ENCODE data around the gene CFAP20DC. TPM values are rescaled to one million over a fixed set of nuclear protein-coding genes. Genes with fewer than 3 reads are reported as not detected.

The CFAP20DC gene
- total and polyA plus RNA-seq, 2 of the 13 experiments (the other 11 are each of a cell fraction or from before 2014, with no cell fraction given), result not detected

DNA sequence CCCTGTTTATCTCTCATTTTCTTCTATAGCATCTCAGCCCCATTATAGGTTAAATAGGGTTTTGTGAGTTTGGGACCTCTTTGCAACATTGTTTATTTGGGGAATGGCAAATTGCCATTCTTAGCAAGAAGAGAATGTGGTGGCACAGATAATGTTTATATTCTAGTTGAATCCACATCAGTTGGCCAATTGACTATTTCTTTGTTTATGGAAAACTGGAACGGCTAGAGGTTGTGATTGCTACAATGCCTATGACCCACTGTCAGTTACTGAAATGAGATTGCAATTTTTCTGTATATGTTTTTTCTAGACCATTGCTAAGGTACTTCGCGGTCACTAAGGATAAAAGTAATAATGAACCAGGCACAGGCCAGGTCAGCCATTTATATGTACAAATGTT, 44.6 kb upstream of the CFAP20DC start:
- BruUV-seq (replicated peaks), result no TSS peak
- H3K9me3 ChIP-seq (ENCODE audit: low read length), result no peaks in the 10 kb centered on the region
- in situ Hi-C loops (cut with HindIII; ENCODE audit: extremely low pct_ligation_motif_present, low pct_unique_long_range_greater_than_20kb) (no loop called here), intact Hi-C loops (cut with micrococcal nuclease; ENCODE audit: unreplicated experiment) (no loop called here)
- 52% methylated on average over 3 of the region's 3 CpGs for WGBS (ENCODE audit: low lambda C conversion rate)
- no peak overlapping the region for H2AFZ ChIP-seq (ENCODE audit: low read length)
- H3K36me3 ChIP-seq (replicated peaks in 1 of 2; ENCODE audit: control insufficient read depth in 1 of 2, insufficient read depth in 2 of 2, low read length in 2 of 2), result no peaks in the 10 kb centered on the region
- H3K4me3 ChIP-seq (replicated peaks in 1 of 3; ENCODE audit: insufficient read depth in 1 of 3, low read depth in 2 of 3, low read length in 3 of 3), result no peak overlapping the region
- H3K4me1 ChIP-seq (ENCODE audit: insufficient read depth, low read length), result no peaks in the 10 kb centered on the region
- no peak for FAIRE-seq
- no peak for DNase-seq (ENCODE audit: low spot score)
- no peak for ATAC-seq
- no peak overlapping the region for H3K9ac ChIP-seq (ENCODE audit: insufficient read depth, low read depth, low read length)
- H3K27me3 ChIP-seq (ENCODE audit: control insufficient read depth in 1 of 2, insufficient read depth in 2 of 2, low read length in 2 of 2), result no peaks in the 10 kb centered on the region; a peak in 1 of 5 replicates
- no peaks in the 10 kb centered on the region for H4K20me1 ChIP-seq (ENCODE audit: insufficient read depth, low read length)
- H3K4me2 ChIP-seq (ENCODE audit: low read depth, low read length), result no peak overlapping the region
- ChIA-PET CTCF (ENCODE audit: low intra/inter-chr PET ratio, low total read pairs) (no interaction called here), POLR2A (no interaction called here)
- H3K27ac ChIP-seq (ENCODE audit: extremely low read length, insufficient read depth, low read length), result no peak overlapping the region
- no peaks in the 10 kb centered on the region for H3K79me2 ChIP-seq (ENCODE audit: insufficient read depth, low read length)
- TF ChIP-seq, protein P1, sequence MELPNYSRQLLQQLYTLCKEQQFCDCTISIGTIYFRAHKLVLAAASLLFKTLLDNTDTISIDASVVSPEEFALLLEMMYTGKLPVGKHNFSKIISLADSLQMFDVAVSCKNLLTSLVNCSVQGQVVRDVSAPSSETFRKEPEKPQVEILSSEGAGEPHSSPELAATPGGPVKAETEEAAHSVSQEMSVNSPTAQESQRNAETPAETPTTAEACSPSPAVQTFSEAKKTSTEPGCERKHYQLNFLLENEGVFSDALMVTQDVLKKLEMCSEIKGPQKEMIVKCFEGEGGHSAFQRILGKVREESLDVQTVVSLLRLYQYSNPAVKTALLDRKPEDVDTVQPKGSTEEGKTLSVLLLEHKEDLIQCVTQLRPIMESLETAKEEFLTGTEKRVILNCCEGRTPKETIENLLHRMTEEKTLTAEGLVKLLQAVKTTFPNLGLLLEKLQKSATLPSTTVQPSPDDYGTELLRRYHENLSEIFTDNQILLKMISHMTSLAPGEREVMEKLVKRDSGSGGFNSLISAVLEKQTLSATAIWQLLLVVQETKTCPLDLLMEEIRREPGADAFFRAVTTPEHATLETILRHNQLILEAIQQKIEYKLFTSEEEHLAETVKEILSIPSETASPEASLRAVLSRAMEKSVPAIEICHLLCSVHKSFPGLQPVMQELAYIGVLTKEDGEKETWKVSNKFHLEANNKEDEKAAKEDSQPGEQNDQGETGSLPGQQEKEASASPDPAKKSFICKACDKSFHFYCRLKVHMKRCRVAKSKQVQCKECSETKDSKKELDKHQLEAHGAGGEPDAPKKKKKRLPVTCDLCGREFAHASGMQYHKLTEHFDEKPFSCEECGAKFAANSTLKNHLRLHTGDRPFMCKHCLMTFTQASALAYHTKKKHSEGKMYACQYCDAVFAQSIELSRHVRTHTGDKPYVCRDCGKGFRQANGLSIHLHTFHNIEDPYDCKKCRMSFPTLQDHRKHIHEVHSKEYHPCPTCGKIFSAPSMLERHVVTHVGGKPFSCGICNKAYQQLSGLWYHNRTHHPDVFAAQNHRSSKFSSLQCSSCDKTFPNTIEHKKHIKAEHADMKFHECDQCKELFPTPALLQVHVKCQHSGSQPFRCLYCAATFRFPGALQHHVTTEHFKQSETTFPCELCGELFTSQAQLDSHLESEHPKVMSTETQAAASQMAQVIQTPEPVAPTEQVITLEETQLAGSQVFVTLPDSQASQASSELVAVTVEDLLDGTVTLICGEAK (IDR thresholded peaks at IDR 0.05), result no peak
- TF ChIP-seq, protein P1 (CRISPR knock-in tag; IDR thresholded peaks at IDR 0.05), result no peak
- no peak for TF ChIP-seq MED13 (CRISPR knock-in tag; IDR thresholded peaks at IDR 0.05)
- no peak for TF ChIP-seq MIER3 (CRISPR knock-in tag; IDR thresholded peaks at IDR 0.05; ENCODE audit: borderline replicate concordance)
- TF ChIP-seq ZNF251 (CRISPR knock-in tag; IDR thresholded peaks at IDR 0.05), result no peak
- no peak for TF ChIP-seq TBX3 (IDR thresholded peaks at IDR 0.05; ENCODE audit: borderline replicate concordance)
- TF ChIP-seq, protein P2, sequence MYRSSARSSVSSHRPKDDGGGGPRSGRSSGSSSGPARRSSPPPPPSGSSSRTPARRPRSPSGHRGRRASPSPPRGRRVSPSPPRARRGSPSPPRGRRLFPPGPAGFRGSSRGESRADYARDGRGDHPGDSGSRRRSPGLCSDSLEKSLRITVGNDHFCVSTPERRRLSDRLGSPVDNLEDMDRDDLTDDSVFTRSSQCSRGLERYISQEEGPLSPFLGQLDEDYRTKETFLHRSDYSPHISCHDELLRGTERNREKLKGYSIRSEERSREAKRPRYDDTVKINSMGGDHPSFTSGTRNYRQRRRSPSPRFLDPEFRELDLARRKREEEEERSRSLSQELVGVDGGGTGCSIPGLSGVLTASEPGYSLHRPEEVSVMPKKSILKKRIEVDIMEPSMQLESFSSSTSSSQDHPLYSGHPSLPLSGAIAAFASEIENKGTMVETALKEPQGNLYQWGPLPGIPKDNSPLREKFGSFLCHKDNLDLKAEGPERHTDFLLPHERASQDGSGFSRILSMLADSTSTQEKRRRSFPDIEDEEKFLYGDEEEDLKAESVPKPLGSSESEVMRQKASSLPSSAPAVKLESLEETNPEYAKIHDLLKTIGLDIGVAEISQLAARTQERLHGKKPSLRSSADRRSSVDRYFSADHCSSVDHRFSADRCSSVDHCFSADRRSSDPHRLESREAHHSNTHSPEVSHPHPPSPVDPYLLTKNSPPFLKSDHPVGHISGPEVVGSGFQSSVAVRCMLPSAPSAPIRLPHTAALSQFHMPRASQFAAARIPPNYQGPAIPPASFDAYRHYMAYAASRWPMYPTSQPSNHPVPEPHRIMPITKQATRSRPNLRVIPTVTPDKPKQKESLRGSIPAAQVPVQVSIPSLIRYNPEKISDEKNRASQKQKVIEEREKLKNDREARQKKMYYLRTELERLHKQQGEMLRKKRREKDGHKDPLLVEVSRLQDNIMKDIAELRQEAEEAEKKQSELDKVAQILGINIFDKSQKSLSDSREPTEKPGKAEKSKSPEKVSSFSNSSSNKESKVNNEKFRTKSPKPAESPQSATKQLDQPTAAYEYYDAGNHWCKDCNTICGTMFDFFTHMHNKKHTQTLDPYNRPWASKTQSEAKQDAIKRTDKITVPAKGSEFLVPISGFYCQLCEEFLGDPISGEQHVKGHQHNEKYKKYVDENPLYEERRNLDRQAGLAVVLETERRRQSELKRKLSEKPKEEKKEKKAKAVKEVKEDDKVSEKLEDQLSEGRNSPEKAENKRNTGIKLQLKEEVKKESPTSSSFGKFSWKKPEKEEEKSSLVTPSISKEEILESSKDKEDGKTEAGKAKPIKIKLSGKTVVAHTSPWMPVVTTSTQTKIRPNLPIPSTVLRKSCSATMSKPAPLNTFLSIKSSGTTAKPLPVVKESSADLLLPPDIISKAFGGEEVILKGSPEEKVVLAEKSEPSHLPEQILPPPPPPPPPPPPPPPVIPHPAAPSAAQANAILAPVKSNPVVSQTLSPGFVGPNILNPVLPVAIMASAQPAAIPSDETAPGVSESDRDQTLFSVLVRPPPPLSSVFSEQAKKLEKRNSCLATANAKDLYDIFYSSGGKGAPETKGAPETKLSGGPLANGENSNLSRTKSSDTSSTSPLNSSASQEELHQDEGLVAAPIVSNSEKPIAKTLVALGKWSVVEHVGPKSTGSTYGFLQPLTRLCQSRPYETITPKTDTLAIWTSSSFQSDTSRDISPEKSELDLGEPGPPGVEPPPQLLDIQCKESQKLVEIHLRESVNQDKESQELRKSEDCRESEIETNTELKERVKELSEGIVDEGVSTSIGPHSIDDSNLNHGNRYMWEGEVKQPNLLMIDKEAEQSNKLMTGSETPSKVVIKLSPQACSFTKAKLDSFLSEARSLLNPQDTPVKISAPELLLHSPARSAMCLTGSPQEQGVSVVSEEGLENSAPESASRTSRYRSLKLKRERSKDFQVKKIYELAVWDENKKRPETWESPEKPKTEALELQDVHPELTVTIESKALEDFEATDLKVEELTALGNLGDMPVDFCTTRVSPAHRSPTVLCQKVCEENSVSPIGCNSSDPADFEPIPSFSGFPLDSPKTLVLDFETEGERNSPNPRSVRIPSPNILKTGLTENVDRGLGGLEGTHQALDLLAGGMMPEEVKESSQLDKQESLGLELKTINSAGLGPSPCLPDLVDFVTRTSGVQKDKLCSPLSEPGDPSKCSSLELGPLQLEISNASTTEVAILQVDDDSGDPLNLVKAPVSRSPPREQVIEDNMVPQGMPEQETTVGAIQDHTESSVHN (CRISPR knock-in tag; IDR thresholded peaks at IDR 0.05), result no peak
- no peak for TF ChIP-seq ZNF20 (CRISPR knock-in tag; IDR thresholded peaks at IDR 0.05)

Measured in HepG2 (cell line).